Regular cardiac myocyte (primary cell): ENCODE measurements around the gene ZKSCAN1. TPM values are rescaled to one million over a fixed set of nuclear protein-coding genes. Genes with fewer than 3 reads are reported as not detected.

Source experiments
- total RNA-seq: library from RNA; depleted of rRNA; stranded (reverse); fragments of >200 nt; gene quantifications from 2 replicates; pipeline ENCODE4 v1.2.3, GENCODE V29; 2014

ZKSCAN1 gene
- total RNA-seq = 35.3 and 49.3 TPM in 2 replicates

GRCh38 chr7:100015232-100016214 is at the start of gene ZKSCAN1:
TSS of gene ZKSCAN1 (plus strand) at chr7:100015596. CDS start at chr7:100023507, 7,911 bp downstream.

DNA sequence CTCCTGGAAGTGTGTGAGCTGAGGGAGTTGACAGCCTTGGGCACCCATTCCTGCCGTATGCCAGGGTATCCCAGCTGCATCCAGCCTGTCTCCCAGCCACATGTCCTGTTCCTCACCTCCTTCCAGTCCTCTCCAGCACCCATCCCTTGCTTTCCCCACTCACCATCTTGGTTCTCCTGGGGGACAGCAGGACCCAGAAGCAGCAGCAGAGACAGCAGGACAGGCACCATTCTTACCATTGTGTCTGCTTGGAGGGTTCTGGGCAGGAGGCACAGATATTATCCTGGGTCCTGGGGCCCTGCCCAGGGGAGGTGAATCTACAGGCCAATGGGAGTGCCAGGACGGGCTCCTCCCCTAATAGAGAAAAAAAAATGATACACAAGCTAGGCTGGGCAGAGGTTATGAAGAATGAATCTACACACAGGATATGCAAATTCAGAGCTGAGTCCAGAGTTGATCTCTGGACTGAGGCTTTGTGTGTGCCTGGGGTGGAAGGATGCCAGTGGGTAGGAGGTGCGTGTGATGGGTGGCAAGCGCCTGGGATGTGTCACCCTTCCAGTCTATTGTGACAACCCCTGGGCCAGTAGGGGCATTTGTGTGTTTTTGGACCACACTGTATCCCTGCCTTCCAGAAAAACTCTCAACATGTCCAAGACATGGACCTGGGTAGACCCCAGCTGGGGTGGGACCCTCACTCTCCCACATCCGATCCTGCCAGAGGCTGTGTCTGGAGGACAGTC is 39.4 kb upstream of the ZKSCAN1 start, which contains the start of gene AZGP1:
TSS of gene AZGP1 (minus strand) at position 250 of the 740 bp plus-strand sequence. CDS start at position 239, 11 bp downstream.

DNA sequence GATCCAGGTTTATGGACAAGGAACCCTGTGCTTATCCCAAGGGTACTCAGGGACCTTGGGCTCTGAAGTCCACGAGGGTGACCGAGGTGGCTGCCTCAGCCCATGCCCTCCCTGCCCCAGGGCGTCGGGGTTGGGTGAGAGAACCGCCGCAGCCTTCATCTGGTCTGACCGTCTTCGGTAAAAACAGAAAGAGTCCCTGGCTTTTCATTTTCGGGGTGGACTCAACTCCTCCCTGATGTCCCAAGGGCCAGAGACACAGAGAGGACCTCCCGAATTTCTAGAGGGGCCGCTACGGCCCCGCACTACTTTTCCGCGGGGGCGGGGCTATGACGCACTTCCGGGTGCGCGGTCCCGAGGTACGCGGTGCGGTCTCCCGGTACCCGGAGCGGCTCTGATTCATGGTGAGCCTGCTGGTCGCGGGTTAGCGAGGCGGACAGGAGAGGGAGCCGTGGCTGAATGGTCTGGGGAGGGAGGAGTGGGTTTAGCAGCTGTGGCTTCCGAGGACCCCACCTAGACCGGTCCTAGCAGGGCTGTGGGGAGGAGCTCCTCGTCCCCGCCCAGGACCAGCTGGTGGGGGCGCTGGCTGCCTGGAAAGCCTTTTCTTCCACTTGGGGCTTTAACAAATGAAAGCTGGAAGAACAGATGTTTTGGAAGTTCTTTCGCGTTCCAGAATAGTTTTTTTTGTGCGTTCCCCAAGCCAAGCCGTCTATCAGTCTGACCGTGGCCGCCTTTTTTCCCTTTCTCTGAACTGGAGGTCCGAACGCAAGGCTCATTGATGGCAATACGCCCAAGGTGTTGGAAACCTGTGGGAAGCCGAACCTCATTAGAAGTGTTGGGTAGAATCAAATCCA is 34.3 kb downstream of the ZKSCAN1 start, which contains the start of gene ZSCAN21:
TSS of gene ZSCAN21 (plus strand) at position 334 of the 851 bp plus-strand sequence. CDS start 7,233 bp downstream, outside the sequence.

DNA sequence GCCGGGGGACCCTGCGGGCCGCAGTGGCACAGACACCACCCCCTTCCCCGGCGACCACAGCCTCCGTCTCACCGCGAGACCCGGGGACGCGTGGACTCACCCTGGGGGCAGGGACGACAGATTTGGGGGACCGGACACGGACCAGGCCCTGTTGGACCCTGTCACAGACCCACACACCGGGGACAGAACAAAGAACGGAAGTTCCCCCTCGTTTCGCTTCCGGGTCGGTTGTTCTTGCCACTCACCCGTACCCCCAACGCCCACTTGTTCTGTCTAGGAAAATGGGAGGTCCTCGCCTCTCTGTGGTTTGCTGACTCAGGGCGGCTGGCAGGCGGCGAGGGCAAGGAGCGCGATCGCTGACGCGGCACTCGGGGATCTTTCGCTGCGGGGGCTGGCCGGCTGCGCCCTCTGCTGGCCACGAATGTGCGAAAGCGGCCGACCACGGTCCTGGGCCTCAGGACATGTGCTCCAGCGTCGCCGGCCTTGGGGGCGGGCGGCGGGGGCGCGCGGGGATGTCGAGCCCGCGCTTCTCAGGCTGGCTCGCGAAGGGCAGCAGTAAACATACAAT is 66.2 kb downstream of the ZKSCAN1 start, which contains the start of gene ZNF3:
TSS of gene ZNF3 (minus strand) at position 189 of the 568 bp plus-strand sequence. CDS start 4,366 bp downstream, outside the sequence.

DNA sequence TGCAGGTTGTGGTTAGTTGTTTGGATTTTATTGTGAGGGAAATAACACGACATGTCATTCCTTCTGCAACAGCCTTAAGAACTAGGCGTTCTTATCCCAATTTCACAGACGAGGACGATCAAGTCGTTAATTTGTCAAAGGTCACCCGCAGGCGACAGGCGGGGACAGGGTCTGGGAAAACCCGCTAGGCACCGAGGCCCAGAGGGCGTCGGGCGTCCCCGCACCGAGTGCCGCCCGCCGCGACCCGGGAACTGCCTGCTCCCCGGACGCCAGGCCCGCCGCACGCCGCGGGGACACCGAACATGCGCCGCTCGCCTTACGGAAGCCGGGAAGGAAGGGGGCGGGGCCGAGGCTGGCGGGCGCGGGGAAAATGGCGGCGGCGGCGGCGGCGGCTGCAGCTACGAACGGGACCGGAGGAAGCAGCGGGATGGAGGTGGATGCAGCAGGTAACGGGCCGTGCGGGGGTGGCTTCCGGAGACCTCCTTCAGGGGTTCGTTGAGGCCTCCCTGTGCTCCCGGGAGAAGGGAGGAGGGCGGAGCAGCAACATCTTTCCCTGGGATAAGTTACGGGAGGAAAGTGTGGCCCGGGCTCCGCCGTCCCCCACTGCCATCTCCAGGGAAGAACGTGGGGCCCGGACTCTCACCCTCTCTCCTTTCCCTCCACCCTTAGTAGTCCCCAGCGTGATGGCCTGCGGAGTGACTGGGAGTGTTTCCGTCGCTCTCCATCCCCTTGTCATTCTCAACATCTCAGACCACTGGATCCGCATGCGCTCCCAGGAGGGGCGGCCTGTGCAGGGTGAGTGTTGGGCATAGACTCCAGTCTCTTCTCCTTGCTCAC is 73.4 kb downstream of the ZKSCAN1 start, which contains the start of gene COPS6:
TSS of gene COPS6 (plus strand) at position 349 of the 837 bp plus-strand sequence. CDS start at position 371, 22 bp downstream.

Other genes starting within 250 kb of the ZKSCAN1 start
- gene CYP3A4, start 231.4 kb upstream of the ZKSCAN1 start, total RNA-seq = not detected in 2 replicates
- gene CYP3A43, start 187.6 kb upstream of the ZKSCAN1 start, total RNA-seq = not detected in 2 replicates
- gene OR2AE1, start 138.6 kb upstream of the ZKSCAN1 start, total RNA-seq = under 0.01 and 0.28 TPM in 2 replicates
- 16.7 and 22.8 TPM in 2 replicates for gene TRIM4, start 96.1 kb upstream of the ZKSCAN1 start, total RNA-seq
- gene GJC3, start 86.0 kb upstream of the ZKSCAN1 start, total RNA-seq = 0.19 and 0.28 TPM in 2 replicates
- gene AZGP1, start 39.6 kb upstream of the ZKSCAN1 start, total RNA-seq = not detected in 2 replicates
- gene ZSCAN21, start 34.2 kb downstream of the ZKSCAN1 start, total RNA-seq = 7.9 and 11.8 TPM in 2 replicates
- gene ZNF3, start 66.1 kb downstream of the ZKSCAN1 start, total RNA-seq = 17.4 and 20.0 TPM in 2 replicates
- gene COPS6, start 73.4 kb downstream of the ZKSCAN1 start, total RNA-seq = 41.7 and 150 TPM in 2 replicates
- 20.0 and 148 TPM in 2 replicates for gene MCM7, start 85.8 kb downstream of the ZKSCAN1 start, total RNA-seq
- gene AP4M1, start 86.0 kb downstream of the ZKSCAN1 start, total RNA-seq = 16.5 and 22.0 TPM in 2 replicates
- 33.0 and 51.6 TPM in 2 replicates for gene TAF6, start 103.8 kb downstream of the ZKSCAN1 start, total RNA-seq
- gene CNPY4, start 104.0 kb downstream of the ZKSCAN1 start, total RNA-seq = 39.9 and 57.2 TPM in 2 replicates
- 2.5 and 4.2 TPM in 2 replicates for gene MBLAC1, start 111.4 kb downstream of the ZKSCAN1 start, total RNA-seq
- 71.7 and 78.1 TPM in 2 replicates for gene LAMTOR4, start 133.3 kb downstream of the ZKSCAN1 start, total RNA-seq
- gene TRAPPC14, start 143.1 kb downstream of the ZKSCAN1 start, total RNA-seq = 2.8 and 6.9 TPM in 2 replicates
- 1.5 and 3.1 TPM in 2 replicates for gene GAL3ST4, start 153.0 kb downstream of the ZKSCAN1 start, total RNA-seq
- 2.1 and 3.1 TPM in 2 replicates for gene GPC2, start 161.8 kb downstream of the ZKSCAN1 start, total RNA-seq
- gene STAG3, start 162.3 kb downstream of the ZKSCAN1 start, total RNA-seq = 1.1 and 4.8 TPM in 2 replicates
- gene PVRIG, start 204.4 kb downstream of the ZKSCAN1 start, total RNA-seq = 0.19 TPM in 1 of 2 replicates, not detected in the other